Endothelial cell of umbilical vein (primary cell): ENCODE data around the gene PKP4. TPM values are rescaled to one million over a fixed set of nuclear protein-coding genes. Genes with fewer than 3 reads are reported as not detected.

ENCODE experiments used
- BruUV-seq: library from RNA; stranded (reverse); fragments of 400-500 nt; replicated peaks from 2 replicates; lab custom pipeline; 2021; lab: Mats Ljungman, UMichigan
- CTCF ChIA-PET: fragments of 300-600, 350-600 bp; sonication (Branson Sonifier 250); formaldehyde crosslinking; loops from one replicate; lab custom pipeline; 2021; ENCODE audit warnings: antibody characterized with exemption, inconsistent platforms; lab: Charles Lee
- POLR2A ChIA-PET: fragments of 300-600, 350-600 bp; sonication (Branson Sonifier 250); formaldehyde crosslinking; loops from one replicate; lab custom pipeline; 2021; ENCODE audit warnings: antibody characterized with exemption, inconsistent platforms; lab: Charles Lee
- DNase-seq: peaks from one replicate; pipeline ENCODE4 v3.0.0-alpha.2; 2011; ENCODE audit warnings: low read depth, low spot score
- FAIRE-seq: peaks from 2 replicates; lab custom pipeline; 2011; peaks lifted over from hg19 to GRCh38; lab: Jason Lieb, UNC
- H2AFZ ChIP-seq: 2 replicates; pipeline ENCODE4 v1.6.0; 2012; ENCODE audit warnings: low read depth, low read length, control low read depth, inconsistent platforms
- H3K27ac ChIP-seq: 2 replicates; pipeline ENCODE4 v1.5.1; 2011; ENCODE audit warnings: low read depth, mild to moderate bottlenecking, control low read depth, low read length, moderate library complexity; ENCODE audit not compliant: insufficient read depth
- H3K27me3 ChIP-seq, 2 experiments: 2 replicates each; pipeline versions ENCODE4 v1.6.0 to v1.6.1; 2011; ENCODE audit warnings: low read length in 2 of 2, mixed read lengths in 1 of 2; ENCODE audit not compliant: control insufficient read depth in 2 of 2, insufficient read depth in 2 of 2
- H3K36me3 ChIP-seq, 2 experiments: 2 replicates in 1 of 2; 3 replicates in 1 of 2; pipeline ENCODE4 v1.5.1; 2011; ENCODE audit warnings: low read length in 2 of 2, mild to moderate bottlenecking in 1 of 2, moderate library complexity in 1 of 2; ENCODE audit not compliant: control insufficient read depth in 2 of 2, insufficient read depth in 2 of 2; ENCODE audit errors: extremely low read depth in 1 of 2
- H3K4me1 ChIP-seq: 3 replicates; pipeline ENCODE4 v1.5.1; 2011; ENCODE audit warnings: mild to moderate bottlenecking, low read length; ENCODE audit not compliant: control insufficient read depth, insufficient read depth; ENCODE audit errors: extremely low read depth
- H3K4me2 ChIP-seq: 2 replicates; pipeline ENCODE4 v1.6.1; 2011; ENCODE audit warnings: low read length, control low read depth, mixed read lengths; ENCODE audit not compliant: insufficient read depth
- H3K4me3 ChIP-seq, 3 experiments: fragments of 200-600 bp in 1 of 3; sonication (generic), shearing (Covaris generic) in 1 of 3; replicated peaks in 1 of 3; 2 replicates each; pipeline ENCODE4 v1.5.1; 2011 to 2016; ENCODE audit warnings: control low read depth in 3 of 3, low read length in 3 of 3, mild to moderate bottlenecking in 2 of 3, inconsistent platforms in 1 of 3, low read depth in 1 of 3, moderate library complexity in 1 of 3; ENCODE audit not compliant: insufficient read depth in 1 of 3
- H3K79me2 ChIP-seq: 2 replicates; pipeline ENCODE4 v1.6.0; 2012; ENCODE audit warnings: low read length, inconsistent platforms; ENCODE audit not compliant: control insufficient read depth, insufficient read depth
- H3K9ac ChIP-seq: replicated peaks from 2 replicates; pipeline ENCODE3; 2011; ENCODE audit warnings: low read length, control low read depth; ENCODE audit not compliant: insufficient read depth; ENCODE audit errors: extremely low read depth
- H3K9me1 ChIP-seq: replicated peaks from 3 replicates; pipeline ENCODE4 v1.6.0; 2011; ENCODE audit warnings: mild to moderate bottlenecking, low read length; ENCODE audit not compliant: control insufficient read depth, insufficient read depth; ENCODE audit errors: extremely low read depth
- H3K9me3 ChIP-seq: replicated peaks from 2 replicates; pipeline ENCODE4 v1.5.1; 2012; ENCODE audit warnings: low read length, inconsistent platforms; ENCODE audit not compliant: control insufficient read depth, insufficient read depth
- H4K20me1 ChIP-seq: replicated peaks from 2 replicates; pipeline ENCODE3; 2011; ENCODE audit warnings: mild to moderate bottlenecking, low read length; ENCODE audit not compliant: control insufficient read depth, insufficient read depth; ENCODE audit errors: extremely low read depth
- EZH2 ChIP-seq: IDR thresholded peaks from 2 replicates; pipeline ENCODE4 v1.6.1; 2012; ENCODE audit warnings: borderline replicate concordance, low read depth, mild to moderate bottlenecking, moderate library complexity, low read length, inconsistent platforms; ENCODE audit not compliant: severe bottlenecking
- FOS ChIP-seq: IDR thresholded peaks from 2 replicates; pipeline ENCODE4 v1.6.1; 2011; ENCODE audit warnings: mild to moderate bottlenecking, low read length, moderate library complexity, borderline replicate concordance; ENCODE audit not compliant: insufficient read depth
- GATA2 ChIP-seq: IDR thresholded peaks from 2 replicates; pipeline ENCODE4 v1.7.0; 2011; ENCODE audit warnings: low read depth, mild to moderate bottlenecking, moderate library complexity, mixed read lengths, low read length; ENCODE audit not compliant: insufficient read length, insufficient read depth
- JUN ChIP-seq: IDR thresholded peaks from 2 replicates; pipeline ENCODE4 v1.6.1; 2011; ENCODE audit warnings: borderline replicate concordance, low read depth; ENCODE audit not compliant: insufficient read length, insufficient read depth
- MYC ChIP-seq: IDR thresholded peaks from one replicate; pipeline ENCODE4 v1.6.1; 2011; ENCODE audit warnings: mild to moderate bottlenecking, low read depth, low read length
- POLR2A ChIP-seq: IDR thresholded peaks from 2 replicates; pipeline ENCODE4 v1.6.1; 2012; ENCODE audit warnings: low read depth, mild to moderate bottlenecking, control low read depth, low read length
- POLR2AphosphoS5 ChIP-seq: IDR thresholded peaks from 2 replicates; pipeline ENCODE4 v1.6.1; 2012; ENCODE audit warnings: low read depth, mild to moderate bottlenecking, control low read depth, low read length, moderate library complexity; ENCODE audit not compliant: insufficient read depth
- dilution Hi-C: fragments of 300-500 bp; cut with MboI; formaldehyde crosslinking; loops from one replicate; pipeline ENCODE4 v1.15.0; 2019; ENCODE audit warnings: low sequenced_read_pairs; ENCODE audit not compliant: extremely low pct_ligation_motif_present
- intact Hi-C: fragments of 100-400 bp; cut with micrococcal nuclease; formaldehyde crosslinking; loops from one replicate; pipeline ENCODE4 v1.10.0; 2022
- polyA plus RNA-seq, 4 experiments: library from polyadenylated mRNA; depleted of rRNA in 3 of 4; stranded (reverse) in 3 of 4; unstranded in 1 of 4; fragments of >200 nt; gene quantifications; 2 replicates each; pipeline versions ENCODE4 v1.2.1 to v1.2.3, GENCODE V29; 2011 to 2012; ENCODE audit warnings: missing spikeins in 1 of 4
- total RNA-seq: library from RNA; stranded (reverse); gene quantifications from 2 replicates; pipeline ENCODE4 v1.2.3, GENCODE V29; 2021
- TF ChIP-seq, protein P1 (sequence below), 2 donors: IDR thresholded peaks; 1 replicate in 1 of 2; 2 replicates in 1 of 2; pipeline ENCODE4 v1.5.1; 2011; ENCODE audit warnings: low read length in 2 of 2, mild to moderate bottlenecking in 2 of 2, moderate library complexity in 2 of 2, control low read depth in 1 of 2, inconsistent platforms in 1 of 2, low read depth in 1 of 2; ENCODE audit not compliant: insufficient read depth in 1 of 2; ENCODE audit errors: extremely low read depth in 1 of 2
- TF ChIP-seq, protein P2 (sequence below): IDR thresholded peaks from 2 replicates; pipeline ENCODE4 v1.6.1; 2011; ENCODE audit not compliant: insufficient read depth, insufficient read length

PKP4 gene
- total and polyA plus RNA-seq, 2 donors (not counting 3 experiments of a cell fraction or from before 2014, with no cell fraction given) = 35.4 to 68.5 TPM

DNA sequence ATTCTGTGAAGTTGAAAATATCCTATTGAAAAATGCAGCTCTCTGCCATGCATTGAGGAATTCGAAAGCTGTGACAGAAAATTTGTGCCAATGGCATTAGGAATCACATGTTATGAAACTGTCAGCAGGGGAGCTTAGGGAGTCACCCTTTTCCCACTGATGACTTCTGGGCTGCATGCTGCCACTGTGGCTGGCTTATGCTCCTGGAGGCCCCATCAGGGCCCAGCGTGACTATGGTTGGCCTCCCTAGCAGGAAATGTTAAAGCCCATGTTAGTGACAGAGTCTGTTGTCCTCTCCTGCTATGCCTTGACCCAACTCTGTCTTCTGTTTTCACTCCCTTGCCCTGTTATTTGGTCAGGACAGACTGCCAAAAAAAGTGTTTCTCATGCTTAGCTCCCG, 198.9 kb downstream of the PKP4 start:
- Histone ChIP-seq H3K4me2 (no peak overlapping the region), H3K27ac (no peak overlapping the region), H3K4me3 (no peak overlapping the region), H2AFZ (no peak overlapping the region), H3K4me1 (no peaks in the 10 kb centered on the region), H3K27me3 (no peaks in the 10 kb centered on the region), H4K20me1 (no peaks in the 10 kb centered on the region), H3K36me3 (peaks cover 0 to 8% of the 10 kb centered on the region in 2 experiments), H3K79me2 (no peaks in the 10 kb centered on the region), H3K9me3 (no peaks in the 10 kb centered on the region), H3K9ac (no peak overlapping the region), H3K9me1 (no peaks in the 10 kb centered on the region)
- CTCF ChIA-PET = interaction anchor here (1.4 to 1.8 kb wide), 2 partner anchors 12 to 98 kb away, joined by 4 to 11 read pairs; no protein-coding TSS in a partner anchor
- TF ChIP-seq FOS = no peak
- TF ChIP-seq EZH2 = no peak
- no peak for TF ChIP-seq POLR2A
- no peak for TF ChIP-seq GATA2
- no peak for TF ChIP-seq JUN
- TF ChIP-seq MYC = no peak
- TF ChIP-seq, protein P1, sequence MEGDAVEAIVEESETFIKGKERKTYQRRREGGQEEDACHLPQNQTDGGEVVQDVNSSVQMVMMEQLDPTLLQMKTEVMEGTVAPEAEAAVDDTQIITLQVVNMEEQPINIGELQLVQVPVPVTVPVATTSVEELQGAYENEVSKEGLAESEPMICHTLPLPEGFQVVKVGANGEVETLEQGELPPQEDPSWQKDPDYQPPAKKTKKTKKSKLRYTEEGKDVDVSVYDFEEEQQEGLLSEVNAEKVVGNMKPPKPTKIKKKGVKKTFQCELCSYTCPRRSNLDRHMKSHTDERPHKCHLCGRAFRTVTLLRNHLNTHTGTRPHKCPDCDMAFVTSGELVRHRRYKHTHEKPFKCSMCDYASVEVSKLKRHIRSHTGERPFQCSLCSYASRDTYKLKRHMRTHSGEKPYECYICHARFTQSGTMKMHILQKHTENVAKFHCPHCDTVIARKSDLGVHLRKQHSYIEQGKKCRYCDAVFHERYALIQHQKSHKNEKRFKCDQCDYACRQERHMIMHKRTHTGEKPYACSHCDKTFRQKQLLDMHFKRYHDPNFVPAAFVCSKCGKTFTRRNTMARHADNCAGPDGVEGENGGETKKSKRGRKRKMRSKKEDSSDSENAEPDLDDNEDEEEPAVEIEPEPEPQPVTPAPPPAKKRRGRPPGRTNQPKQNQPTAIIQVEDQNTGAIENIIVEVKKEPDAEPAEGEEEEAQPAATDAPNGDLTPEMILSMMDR (IDR thresholded peaks at IDR 0.05; ENCODE audit: extremely low read depth in 1 of 2, insufficient read depth in 1 of 2, low read depth in 1 of 2, low read length in 2 of 2) = no peak
- TF ChIP-seq, protein P2, sequence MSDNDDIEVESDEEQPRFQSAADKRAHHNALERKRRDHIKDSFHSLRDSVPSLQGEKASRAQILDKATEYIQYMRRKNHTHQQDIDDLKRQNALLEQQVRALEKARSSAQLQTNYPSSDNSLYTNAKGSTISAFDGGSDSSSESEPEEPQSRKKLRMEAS = no peak
- no peak for TF ChIP-seq POLR2AphosphoS5
- intact Hi-C loops (no loop called here), dilution Hi-C loops (no loop called here)
- BruUV-seq = no TSS peak
- DNase-seq (no peak), FAIRE-seq (no peak)
- POLR2A ChIA-PET = no interaction called here
